HuH-7 (cell line): Measurements from ENCODE around the gene USH1C.

ENCODE experiments used
- DNase-seq: peaks from one replicate; pipeline ENCODE4 v3.0.0; 2011; ENCODE audit warnings: low spot score

Gene USH1C

GRCh38 chr11:17570034-17570433 is 25.8 kb upstream of the USH1C start:
- DNase-seq = no peak

DNA sequence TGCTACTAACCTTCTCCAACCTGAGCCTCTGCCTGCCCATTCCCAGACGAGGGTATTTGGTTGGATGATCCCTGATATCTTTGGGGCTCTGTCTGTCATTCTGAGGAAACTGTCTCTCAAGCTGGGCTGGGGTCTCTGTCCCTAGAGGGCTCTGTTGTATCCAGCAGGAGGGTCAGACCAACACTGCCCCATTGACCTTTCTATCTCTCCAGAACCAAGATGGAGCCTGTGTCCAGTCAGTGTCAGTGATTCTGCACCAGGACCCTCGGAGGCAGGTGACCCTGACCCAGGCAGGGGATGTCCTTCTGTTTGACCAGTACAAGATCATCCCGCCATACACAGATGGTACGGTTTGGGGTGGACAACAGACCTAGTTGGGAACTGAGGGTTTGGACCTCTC is 24.7 kb upstream of the USH1C start:
- no peak for DNase-seq

DNA sequence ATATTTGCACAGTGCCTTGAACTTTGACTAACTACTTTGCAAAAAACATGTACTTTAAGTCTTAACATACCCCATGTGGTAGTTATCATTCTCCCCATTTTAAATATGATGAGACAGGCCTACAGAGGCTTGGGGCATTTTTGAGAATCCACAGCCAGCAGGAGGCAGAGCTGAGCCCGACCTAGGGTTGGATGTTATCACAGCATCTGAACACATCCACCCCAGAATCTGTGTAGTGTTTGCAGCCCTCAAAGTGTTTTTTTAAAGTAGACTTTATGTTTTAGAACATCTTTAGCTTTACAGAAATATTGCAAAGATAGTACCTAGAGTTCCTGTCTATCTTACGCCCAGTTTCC is 20.4 kb upstream of the USH1C start:
- DNase-seq = no peak

- no peak for DNase-seq
Measured at GRCh38 chr11:17563961-17564686, 19.9 kb upstream of the USH1C start.

DNA sequence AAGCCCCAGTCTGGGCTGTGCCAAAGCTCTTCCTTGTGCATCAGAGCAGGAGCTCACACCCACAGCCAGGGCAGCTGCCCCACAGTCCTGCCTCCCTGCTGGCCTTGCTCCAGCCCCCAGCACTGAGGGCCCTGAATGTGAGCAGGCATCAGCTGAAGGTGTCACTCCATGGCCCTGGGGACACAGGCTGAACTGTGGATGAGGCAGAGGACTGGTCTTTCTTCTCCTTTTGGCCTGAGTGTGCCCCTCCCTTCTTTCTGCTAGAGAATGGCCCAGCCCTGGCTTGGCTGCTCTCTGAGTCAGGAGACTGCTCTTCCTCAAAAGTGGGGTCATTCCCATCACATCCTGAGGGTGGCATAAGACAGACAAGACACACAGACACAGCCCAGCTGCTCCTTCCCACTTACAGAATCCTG is 19.0 kb upstream of the USH1C start:
- DNase-seq = no peak

DNA sequence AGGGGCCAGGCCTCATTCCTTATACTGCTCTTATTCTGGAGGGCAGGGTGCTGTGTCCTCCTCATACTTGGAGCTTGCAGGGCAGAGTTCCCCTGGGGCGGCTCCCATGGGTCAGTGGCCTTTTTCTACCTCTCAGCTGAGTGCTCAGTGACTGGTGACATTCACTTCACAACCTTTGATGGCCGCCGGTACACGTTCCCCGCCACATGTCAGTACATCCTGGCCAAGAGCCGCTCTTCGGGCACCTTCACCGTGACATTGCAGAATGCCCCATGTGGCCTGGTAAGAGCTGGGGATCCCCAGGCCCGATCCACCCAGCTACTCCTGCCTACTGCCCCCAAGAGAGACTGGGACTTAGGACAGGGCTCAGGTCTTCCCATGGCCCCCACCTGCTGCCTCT is 17.3 kb upstream of the USH1C start:
- no peak for DNase-seq

DNA sequence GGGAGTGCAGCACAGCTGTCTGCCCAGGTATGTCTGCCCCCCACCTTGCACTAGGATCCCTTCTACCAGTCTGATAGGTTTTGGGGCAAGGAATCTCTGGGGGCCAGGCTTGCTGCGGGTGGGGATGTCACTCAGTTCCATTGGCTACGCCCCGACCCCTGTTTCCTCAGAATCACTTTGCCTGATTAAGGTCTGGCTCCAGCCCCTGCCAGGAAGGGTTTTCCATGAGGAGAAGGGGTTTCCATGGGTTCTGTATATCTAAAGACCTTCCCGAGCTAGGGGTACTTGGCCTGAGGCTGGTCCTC is 16.8 kb upstream of the USH1C start:
- DNase-seq = no peak

- DNase-seq = no peak
Measured at GRCh38 chr11:17560281-17561110, 16.3 kb upstream of the USH1C start.

GRCh38 chr11:17559341-17560087 is 15.3 kb upstream of the USH1C start:
- DNase-seq = no peak

GRCh38 chr11:17558916-17559315 is 14.7 kb upstream of the USH1C start:
- DNase-seq = no peak

- no peak for DNase-seq
Measured at GRCh38 chr11:17558025-17558780, 14.0 kb upstream of the USH1C start.

GRCh38 chr11:17556999-17557398 is 12.8 kb upstream of the USH1C start:
- no peak for DNase-seq

DNA sequence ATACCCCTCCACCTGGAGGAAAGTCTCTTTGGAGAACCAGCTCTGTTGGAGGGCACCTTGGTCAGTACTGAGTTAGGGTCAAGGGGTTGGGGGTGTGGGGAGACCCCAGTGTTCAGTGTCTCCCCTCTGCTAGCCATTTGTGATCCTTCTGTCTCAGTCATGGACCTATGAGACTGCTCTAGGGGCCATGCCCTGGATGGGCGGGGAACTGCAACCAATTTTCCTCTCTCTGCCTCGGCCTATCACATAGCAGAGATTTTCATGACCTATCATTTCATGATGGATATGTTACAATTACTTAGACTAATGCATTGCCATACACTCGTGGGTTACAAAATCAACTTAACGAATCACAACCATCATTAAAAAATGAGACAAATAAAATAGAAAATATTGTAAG is 10.3 kb upstream of the USH1C start:
- DNase-seq = no peak

DNA sequence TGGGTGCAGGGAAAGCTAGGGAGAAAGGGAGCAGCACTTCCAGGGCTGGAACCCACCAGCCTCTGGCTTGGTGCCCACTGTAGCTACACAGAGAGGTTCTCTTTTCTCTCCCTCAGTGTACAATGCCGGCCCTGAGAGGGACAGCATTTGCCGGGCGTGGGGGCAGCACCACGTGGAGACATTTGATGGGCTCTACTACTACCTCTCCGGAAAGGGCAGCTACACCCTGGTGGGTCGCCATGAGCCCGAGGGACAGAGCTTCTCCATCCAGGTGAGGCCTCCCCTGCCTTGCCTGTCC is 9.0 kb upstream of the USH1C start:
- no peak for DNase-seq

DNA sequence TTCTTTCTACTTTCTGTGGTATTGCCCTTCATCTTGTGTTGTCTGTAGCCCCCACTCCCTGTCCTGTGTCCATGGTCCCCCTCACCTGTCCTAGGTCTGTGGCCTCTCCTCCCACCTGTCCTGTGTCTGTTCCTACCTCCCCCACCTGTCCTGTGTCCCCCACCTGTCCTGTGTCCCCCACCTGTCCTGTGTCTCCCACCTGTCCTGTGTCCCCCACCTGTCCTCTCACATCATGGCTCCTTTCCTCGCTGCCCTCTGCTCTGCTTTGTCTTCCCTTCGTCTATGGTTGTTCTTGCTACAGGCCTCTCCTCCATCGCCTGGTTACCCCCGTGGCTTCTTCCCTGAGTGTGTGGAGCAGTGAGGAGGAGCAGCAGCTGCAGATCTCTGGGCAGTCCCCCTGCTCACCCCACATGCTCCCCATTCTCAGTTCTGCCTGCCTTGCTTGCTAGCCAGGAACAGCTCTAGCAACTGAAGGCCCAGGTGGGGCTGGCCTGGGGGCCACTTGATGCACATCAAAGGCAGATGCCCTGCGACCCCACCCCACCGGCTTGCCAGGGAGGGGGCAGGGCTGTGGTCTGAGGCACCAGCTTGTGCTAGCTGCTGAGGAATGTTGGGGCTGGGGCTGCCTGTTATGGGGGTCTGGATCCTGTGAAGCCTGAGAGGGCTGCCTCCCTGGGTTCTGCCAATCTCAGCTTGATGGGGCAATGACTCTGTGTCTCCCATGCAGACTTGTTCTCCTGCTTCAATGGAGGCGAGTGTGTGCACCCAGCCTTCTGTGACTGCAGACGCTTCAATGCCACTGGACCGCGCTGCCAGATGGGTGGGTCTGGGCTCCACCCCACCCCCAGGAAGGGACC is 8.4 kb upstream of the USH1C start:
- DNase-seq = no peak

- DNase-seq = no peak
Measured at GRCh38 chr11:17552041-17552355, 7.8 kb upstream of the USH1C start.

DNA sequence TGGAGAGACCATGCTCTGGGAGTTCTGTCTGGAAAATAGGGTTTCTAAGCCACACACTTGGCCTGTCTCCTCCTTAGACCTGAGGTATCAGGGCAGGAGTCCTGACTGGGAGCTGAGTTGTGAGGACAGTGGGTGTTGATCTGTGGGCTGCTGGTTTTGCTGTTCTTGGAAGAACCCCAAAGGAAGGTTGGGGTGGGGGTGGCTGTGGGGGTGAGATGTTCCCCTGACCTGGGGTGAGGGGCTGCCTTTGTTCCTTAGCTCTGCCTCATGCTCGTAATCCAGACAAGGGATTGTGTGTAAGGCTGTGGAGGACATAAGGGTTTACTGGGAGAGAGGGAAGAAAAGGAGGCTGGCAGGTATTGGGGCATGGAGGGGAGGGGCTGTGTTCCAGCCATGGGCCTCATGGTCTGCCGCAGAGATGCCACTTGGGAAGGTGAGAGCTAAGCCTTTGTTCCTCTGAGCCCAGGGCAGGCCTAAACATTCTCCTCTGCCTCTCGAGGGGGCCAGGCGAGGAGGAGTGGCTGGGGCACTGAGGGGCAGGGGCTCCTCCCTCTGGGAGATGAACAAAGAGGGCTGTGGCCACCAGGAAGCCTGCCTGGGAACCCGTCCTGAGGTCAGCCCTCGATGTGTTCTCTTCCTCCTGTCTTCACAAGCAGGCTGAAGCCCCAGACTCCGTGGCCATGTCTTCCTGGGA is 7.3 kb upstream of the USH1C start:
- DNase-seq = no peak

DNA sequence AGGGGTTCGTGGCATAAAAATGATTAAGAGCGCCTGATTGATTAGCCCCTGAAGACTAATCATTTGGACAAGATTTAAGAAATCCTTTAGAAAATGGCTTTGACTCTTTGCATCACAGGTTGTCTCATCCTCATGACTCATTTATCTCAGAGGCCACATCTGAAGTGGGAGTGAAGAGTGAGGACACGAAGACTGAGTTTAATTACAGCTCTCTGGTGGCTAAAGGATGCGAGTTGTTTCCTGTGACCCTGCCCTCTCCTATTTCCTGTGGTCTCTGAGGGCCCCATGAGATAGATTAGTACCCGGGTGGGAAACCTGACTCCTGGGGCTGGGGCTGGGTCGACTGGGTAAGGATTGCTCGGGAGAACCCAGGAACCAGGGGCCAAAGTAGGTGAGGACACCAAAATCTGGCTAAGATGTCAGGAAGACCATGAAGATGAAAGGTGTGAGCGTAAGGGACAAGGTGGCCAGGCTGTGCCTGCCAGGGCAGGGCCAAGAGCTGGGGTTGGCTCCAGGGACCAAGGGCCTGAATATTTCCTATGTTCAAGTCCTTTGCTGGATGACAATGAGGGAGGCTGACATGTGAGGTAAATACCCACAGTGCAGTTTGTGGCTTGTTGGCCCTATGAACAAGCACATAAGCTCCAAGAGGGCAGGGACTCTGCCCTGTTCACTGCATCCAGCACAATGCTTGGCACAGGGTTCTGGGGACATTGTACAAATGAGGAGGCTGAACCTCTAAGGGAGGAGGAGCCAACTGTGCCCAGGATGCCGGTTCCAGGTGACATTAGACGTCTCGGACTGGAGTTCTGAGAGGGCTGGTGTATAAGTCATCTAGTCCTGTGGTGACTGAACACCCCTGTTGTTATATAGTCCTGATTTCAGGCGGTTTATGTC is 6.5 kb upstream of the USH1C start:
- no peak for DNase-seq

- no peak for DNase-seq
Measured at GRCh38 chr11:17548444-17548843, 4.2 kb upstream of the USH1C start.

- no peak for DNase-seq
Measured at GRCh38 chr11:17547932-17548331, 3.7 kb upstream of the USH1C start.
